Middle frontal gyrus (tissue), 1 donor: ENCODE data around the gene GSTK1.
A peak's percentile ranks its signal among the peaks of the same experiment; 100 is the strongest.
"Not testable (repeated sequence)": the region's sequence is repeated elsewhere in the genome, so short reads cannot be mapped to it uniquely, and the experiment has no call there.

Source experiments
- DNase-seq: peaks from one replicate; pipeline ENCODE4 v3.0.0-alpha.2; 2015; ENCODE audit warnings: low spot score; ENCODE audit errors: extremely low spot score

The GSTK1 gene

DNA sequence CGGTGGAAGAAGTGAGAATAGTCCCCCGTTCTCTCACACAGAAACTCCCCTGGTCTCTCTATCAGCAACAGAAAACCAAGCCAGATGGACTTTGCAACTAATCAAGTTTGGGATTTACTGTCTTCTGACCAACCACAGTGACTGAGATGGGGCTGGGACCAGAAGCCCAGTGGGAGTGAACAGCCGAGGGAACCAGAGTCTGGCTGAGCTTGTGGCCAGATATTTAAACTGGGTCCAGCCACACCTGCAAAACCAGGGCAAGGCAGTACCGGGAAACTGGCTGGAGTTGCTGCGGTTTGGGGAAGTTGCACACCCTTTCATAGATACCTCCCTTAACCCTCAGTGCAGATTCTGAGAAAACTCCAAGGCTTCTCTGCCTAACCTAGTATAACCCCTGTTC, 6.0 kb downstream of the GSTK1 start:
- no peak for DNase-seq

DNA sequence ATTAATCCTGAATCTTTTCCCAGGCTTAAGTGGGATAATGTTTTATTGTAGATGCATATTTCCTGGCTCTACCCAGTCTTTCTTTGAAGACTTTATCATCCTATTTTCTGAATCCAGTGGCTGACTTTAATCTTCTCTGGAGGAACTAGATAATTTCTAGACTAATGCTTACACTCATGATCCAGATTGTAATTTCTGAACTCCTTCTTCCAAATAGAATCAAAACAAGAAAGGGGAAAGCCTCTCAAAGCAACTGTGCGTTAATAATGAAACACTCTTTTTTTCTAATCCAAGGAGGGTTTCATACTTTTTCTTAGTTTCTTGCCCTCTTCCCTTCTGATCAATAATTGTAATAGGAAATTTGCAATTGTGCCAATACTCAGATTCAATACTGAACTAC, 8.0 kb downstream of the GSTK1 start:
- no peak for DNase-seq

DNA sequence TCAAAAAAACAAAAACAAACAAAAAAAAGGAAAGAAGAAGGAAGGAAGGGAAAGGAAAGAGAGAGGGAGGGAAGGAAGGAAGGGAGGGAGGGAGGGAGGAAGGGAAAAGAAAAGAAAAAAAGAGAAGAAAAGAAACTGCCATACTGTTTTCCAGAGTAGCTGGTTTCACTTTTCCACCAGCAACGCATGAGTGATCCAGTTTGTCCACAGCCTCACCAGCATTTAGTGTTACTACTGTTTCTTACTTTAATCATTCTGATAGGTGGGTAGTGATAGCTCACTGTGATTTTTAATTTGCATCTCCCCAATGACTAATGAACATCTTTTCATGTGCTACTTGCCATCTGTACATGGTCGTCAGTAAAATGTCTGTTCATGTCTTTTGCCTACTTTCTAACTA, 9.6 kb downstream of the GSTK1 start:
- no peak for DNase-seq

DNA sequence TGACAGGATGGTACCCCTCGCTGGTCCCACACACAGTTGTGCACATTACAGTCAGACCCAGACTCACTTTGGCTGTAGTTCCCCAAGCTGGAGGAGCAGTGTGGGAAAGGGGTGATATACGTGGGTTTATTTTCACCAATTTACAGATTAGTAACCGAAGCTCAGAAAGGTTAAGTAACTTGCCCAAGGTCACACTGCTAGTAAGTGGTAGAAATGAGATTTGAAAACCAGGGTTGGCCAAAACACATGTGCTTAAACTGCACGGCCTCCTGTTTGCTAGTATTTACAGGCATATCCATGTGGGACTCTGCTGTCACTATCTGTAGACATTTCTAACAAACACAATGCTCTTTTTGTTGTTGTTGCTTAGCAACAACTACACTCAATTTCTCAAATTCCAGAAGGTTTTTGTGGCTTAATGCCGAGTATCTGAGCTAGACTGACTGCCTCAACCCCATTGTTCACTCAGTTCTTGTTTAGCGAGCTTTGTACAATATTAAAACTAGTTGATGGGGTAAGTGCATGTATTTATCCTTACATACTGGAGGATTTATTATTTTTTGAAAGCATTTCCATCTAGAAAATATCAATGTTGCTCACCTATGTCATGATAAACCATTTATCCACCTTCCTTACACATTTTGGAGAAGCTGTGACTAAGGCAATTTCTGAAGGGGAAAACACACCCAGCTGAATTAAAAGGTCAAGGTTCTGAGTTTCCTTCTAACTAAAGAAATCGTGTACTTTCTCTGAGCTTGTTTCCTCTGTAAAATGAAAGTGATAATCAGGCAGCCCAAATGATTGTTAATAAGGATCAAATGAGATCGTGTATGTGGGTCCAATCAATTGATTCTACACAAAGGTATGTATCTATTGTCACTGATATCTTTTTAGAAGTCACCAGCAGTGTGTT, 16.2 kb downstream of the GSTK1 start:
- peak; percentile 68 for DNase-seq

DNA sequence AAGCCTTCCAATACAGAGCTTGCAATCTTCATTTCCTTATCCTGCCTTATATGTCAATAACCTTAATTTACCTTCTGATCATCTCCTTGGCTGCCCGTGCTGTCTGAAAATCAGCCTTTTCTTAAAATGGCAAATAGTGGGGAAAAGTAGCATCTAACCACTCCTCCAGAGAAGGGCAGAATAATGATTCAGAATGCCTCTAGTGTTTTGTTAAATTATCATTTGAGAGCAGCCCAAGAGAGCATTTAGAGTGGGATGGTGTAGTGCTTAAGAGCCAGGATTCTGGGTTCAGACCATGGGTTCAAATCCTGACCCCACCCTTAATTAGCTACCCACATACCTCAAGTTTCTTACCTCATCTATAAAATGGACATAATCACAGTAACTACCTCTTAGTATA, 16.9 kb downstream of the GSTK1 start:
- DNase-seq: no peak

DNA sequence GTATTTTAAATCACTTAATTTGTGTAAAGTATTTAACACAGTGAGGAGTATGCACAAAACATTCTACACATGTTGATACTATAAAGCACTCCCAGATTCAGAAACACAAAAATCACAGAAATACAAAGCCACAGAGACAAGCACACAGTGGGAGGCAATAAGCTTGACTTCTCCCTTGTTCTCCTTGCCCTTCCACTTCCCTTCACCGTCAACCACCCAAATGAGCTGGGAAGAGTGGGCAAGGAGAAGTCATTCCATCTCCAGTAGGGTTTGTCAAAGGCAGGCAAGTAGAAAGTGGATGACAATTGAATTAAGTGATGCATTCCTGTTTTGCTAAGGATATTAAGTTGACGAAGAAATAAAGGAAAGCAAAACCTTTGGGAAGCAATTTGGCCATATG, 17.3 kb downstream of the GSTK1 start:
- no peak for DNase-seq

DNA sequence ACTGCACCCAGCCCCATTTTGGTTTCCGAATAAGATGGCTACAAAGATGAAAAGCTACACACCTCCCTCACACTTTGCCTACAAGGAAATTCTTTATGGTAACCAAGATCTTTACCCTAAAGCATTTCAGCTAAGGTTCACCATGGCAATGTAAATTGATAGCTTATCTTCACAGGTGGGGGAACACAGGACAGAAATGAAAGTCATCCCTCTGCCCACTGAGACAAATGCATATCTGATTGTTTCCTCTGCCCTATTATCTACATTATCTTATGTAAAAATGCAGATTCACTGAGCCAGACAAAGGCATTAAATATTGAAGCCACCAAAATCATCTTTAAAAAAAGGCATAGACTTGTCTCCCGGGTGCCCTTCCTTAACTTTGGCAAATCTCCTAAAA, 18.3 kb downstream of the GSTK1 start:
- no peak for DNase-seq

DNA sequence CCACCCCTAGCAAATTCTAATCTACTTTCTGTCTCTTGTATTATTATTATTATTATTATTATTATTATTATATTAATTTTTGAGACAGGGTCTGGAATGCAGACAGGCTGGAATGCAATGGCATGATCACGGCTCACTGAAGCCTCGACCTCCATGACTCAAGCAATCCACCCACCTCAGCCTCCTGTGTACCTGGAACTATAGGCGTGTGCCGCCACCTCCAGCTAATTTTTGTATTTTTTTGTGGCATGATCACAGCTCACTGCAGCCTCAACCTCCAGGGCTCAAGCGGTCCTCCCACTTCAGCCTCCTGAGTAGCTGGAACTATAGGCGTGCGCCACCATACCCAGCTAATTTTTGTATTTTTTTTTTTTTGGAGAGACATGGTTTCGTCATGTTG, 18.9 kb downstream of the GSTK1 start:
- DNase-seq: no peak

DNA sequence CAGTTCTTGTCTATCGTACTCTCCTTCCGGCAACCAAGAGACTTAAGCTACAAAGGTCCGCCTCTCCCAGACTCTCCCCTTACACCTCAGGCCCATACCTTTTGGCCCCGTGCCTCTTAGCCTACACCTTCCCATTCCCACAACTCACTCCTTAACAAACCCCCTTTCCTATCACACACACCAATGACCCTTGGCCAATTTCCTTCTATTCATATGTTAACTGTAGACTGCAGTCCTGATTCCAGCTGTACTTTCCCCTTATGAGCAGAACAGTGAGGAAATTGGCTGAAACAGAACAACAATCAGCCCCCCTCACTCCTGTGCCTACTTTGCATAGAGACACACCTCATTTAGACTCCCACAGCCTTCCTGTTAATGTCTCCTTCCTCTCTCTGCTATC, 20.1 kb downstream of the GSTK1 start:
- DNase-seq: no peak

DNA sequence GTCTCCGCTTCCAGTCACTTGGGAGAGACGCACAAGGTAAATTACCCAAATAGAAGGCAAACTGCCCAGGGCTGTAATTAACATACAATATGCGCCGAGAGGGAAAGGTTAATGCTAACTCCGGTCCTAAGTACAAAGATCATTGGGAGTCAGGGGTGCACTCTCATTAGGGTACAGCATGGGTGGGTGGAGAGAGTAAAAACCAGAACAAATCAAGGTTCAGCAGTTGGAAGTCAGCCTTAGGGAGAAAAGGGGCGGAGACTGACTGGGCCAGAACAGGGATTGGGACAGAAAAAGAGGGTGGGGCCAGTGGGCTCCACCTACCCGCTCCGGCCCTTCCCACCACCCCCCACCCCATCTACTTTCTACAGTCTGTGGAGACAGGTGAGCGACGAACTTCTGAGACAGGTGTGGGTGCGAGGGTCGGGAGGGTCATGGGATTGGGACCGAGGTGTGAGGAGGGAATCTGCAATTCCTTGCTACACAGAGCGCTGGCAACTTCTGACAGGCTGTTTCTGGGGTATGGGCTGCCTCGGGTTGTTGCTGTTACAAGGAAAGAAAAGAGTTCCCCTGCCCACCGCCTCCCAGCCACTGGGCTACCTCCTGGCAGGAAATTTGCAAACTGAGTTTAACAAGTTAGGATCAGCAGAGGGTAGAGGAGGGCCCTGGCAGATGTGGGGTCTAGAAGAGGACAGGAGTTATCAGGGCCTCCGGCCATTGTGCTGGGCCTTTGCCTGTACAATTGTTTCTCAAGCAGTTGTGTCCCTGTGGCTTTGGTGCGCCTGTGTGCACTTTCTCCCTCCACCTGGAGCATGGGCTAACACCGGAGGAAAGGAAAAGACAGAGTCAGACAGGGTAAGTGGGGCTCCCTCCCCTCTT, 21.6 kb downstream of the GSTK1 start, which contains the start of gene TMEM139:
TMEM139 (plus strand) TSS at position 368 of the 879 bp plus-strand sequence. CDS start 1,000 bp downstream, outside the sequence.
- no peak for DNase-seq

DNA sequence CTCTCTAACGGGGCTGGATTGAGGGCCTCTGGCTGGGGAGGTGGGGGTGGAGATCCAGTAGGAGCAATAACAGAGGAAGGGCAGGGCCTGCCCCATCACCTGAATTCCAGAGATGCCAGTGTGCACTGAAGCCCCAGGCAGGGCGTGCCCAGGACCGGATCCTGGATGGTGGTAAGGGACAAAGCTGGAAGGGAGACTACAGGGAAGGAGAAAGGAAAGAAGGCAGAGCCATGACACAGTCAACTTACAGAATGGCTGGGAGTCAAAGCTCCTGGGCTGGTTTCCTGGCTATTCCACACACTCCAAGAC, 22.2 kb downstream of the GSTK1 start:
- no peak for DNase-seq

DNA sequence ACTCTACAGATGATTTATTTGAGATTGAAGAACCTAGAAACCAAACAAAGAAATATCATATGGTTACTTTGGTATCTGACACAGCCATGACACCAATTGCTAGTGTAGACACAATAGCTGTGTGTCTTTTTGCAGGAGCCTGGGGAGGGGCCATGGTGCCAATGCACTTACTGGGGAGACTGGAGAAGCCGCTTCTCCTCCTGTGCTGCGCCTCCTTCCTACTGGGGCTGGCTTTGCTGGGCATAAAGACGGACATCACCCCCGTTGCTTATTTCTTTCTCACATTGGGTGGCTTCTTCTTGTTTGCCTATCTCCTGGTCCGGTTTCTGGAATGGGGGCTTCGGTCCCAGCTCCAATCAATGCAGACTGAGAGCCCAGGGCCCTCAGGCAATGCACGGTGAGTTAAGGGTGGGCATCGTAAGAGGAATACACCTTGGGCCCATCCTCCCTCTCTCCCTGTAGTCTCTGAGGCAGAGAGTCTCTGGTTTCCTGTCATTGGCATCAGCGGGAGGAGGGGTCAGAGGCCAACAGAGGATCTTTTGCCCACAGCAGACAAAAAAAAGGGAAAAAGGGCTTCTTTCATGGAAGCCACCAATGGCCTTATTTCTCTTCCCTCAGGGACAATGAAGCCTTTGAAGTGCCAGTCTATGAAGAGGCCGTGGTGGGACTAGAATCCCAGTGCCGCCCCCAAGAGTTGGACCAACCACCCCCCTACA, 22.7 kb downstream of the GSTK1 start:
- no peak for DNase-seq

DNA sequence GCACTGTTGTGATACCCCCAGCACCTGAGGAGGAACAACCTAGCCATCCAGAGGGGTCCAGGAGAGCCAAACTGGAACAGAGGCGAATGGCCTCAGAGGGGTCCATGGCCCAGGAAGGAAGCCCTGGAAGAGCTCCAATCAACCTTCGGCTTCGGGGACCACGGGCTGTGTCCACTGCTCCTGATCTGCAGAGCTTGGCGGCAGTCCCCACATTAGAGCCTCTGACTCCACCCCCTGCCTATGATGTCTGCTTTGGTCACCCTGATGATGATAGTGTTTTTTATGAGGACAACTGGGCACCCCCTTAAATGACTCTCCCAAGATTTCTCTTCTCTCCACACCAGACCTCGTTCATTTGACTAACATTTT, 23.3 kb downstream of the GSTK1 start:
- no peak for DNase-seq

DNA sequence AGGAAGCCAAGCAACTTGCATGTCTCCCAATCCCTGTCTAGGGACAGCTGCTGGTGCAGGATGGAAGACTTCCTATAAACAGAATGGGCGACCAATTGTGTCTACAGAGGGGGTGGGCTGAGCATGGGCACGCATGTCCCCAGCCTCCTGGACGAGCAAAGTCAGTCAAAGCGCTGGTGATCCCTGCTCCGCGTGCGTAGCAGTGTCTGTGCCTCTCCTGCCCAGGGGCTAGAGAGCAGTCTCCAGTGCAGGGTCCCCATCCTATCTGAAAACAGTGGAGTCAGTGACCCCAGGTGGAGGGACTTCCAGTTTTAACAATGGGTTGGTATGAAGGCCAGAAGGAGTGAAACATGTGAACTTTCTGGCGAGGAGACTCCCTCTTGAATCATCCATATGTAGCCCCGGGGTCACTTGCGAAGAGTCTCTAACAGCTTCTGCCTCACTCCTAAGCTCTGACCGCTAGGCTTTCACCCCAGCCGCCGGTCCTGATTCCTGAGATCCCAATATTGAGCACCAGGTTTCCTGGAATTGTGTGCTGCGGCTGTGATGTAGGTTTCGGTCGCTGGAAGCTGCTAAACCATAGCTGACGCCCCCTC, 24.2 kb downstream of the GSTK1 start:
- no peak for DNase-seq

DNA sequence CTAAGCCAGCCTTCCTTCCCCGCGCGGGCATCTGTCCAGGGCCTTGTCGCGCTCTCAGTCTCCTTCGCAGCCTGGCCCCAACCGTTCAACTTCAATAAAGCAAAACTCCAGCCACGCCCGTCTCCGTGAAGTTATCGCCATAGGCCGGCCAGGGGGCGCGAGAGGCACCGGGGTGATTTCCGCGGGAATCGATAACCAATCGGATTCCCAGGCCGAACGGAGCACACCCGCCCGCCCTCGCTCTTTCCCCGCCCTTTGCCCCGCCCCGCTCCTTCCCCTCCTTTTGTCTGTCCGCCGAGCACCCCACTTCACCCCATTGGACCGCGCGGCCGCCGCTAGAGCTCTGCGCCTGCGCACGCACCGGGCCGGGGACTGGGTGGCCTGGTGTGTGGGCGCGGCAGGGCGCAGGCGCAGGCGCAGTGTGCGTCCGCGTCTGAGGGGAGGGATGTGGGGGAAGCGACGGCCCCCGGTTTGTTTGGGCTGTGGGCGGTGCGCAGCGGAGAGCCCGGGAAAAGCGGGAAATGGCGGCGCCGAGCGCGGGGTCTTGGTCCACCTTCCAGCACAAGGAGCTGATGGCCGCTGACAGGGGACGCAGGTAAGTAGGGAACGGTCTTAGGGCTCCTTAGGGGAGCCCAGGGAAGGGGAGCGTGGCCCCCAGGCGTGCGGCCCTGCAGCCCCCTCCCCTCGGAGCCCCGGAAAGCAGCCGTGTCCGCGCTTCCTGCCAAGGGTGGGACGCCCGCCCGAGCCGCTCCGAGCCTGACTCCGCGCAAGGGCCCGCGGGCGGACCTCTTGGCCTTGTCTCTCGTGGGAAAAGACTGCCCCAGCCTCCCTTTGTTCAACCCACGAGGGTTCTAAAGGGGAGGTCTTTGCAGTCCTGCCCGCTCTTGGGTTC, 24.9 kb downstream of the GSTK1 start, which contains the start of gene CASP2:
CASP2 (plus strand) TSS at position 417 of the 892 bp plus-strand sequence; CDS start at position 522, 105 bp downstream.
- DNase-seq: peak; percentile 96

DNA sequence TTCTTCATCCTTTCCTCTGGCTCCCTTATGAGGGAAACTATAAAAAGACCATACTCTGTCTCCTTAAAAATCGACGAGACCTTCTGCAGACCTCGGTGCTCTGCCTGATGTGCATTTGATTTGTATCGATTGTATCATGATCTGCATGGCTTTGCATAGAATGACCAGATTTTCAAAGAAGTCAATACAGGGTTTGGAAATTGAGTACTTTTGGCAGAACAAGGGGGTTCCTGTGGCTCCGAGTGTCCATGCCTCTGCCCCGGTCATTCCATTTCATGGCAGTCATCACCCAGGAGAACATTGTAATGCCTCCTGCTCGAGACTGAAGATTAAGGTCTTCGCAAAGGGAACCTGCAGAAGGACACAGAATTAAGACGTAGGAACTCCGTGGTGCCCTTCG, 25.6 kb downstream of the GSTK1 start:
- no peak for DNase-seq

DNA sequence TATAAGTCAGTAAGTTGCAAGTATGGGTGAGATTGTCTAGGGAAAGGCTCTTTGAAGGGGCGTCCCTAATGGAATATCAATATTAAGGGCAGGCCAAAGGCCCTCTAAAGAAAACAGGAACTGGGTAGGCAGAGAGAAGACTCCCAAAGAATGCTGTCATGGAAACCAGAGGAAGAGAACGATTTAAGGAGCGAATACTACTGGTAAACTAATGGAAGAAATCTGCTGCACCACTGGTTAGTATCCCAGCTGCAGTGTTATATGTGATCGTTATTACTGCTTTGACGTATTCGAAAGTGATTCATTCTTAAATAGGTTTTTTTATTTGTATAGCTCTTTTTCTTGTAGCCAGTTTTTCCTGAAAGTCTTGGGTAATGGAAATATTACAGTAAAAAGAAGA, 26.2 kb downstream of the GSTK1 start:
- no peak for DNase-seq

DNA sequence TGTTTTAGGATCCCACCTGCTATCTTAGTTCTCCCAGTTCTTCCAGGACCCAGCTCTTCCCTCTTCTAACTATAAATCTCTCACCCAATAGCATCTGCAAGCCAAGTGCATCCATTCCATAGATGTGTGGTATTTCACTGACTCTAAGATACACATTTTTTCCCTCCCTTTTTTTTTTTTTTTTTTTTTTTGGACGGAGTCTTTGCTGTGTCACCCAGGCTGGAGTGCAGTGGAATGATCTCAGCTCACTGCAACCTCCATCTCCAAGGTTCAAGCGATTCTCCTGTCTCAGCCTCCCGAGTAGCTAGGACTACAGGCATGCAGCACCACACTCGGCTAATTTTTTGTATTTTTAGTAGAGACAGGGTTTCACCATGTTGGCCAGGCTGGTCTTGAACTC, 26.6 kb downstream of the GSTK1 start:
- DNase-seq: not testable (repeated sequence)

DNA sequence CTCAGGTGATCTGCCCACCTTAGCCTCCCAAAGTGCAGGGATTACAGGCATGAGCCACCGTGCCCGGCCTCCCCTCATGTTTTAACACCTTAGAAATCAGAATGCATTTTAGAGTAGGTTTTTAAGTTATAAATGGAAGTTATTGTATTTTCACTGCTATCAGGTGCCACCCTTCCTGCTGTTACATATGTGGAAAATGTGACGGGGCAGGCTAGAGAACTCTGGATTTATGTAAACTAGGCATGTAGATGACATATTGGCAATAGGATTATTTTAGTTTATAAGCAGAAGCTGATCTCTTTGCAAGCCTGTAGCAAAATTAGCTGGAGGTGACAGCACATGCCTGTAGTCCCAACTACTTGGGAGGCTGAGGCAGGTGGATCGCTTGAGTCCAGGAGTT, 27.1 kb downstream of the GSTK1 start:
- no peak for DNase-seq

DNA sequence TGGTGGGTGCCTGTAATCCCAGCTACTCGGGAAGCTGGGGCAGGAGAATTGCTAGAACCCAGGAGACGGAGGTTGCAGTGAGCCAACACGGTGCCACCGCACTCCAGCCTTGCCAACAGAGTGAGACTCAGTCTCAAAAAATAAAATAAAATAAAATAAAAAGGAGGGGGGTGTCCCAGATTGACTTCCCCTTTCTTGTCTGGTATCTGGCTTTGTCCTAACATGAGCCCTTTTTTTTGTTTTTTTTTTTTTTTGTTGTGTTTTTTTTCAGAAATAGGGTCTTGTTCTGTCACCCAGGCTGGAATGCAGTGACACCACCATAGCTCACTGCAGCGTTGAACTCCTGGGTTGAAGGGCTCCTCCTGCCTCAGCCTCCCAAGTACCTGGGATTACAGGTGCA, 29.6 kb downstream of the GSTK1 start:
- DNase-seq: no peak
